Hypothalamus (tissue), 51 donors: ENCODE measurements around the gene MRTFA.
A peak's percentile ranks its signal among the peaks of the same experiment; 100 is the strongest.

ENCODE experiments used
- DNase-seq, 51 donors: peaks; one replicate each; lab custom pipeline; 2025; lab: John Stamatoyannopoulos, UW

The MRTFA gene

DNA sequence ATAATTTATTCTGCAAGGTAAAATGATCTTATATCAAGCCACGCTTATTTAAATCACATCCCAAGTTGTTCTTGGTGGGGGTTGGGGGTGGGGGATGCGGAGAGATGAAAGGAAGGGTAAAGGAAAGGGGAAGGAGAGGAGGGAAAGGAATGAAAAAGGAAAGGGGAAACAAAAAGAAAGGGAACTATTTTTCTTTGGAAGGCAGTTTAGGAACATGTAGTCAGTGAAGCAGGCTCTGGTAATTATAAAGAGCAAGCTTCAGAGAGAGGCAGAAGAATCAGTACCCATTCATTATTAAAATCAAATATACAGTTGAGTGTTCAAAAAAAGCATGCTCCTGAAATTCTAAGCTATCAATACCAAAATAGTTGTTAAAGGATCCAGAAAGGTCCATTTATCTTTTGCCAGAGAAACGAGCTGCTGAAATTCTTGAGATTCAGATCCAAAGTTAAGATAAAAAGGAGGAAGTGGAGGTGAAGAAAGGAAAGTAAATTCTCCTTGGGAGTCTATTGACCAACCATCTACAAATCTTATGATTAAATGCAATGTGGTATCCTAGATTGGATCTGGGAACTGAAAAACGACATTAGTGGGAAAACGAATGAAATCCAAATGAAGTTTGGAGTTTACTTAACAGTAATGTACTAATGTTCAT, 158.7 kb downstream of the MRTFA start:
- DNase-seq = no peak

DNA sequence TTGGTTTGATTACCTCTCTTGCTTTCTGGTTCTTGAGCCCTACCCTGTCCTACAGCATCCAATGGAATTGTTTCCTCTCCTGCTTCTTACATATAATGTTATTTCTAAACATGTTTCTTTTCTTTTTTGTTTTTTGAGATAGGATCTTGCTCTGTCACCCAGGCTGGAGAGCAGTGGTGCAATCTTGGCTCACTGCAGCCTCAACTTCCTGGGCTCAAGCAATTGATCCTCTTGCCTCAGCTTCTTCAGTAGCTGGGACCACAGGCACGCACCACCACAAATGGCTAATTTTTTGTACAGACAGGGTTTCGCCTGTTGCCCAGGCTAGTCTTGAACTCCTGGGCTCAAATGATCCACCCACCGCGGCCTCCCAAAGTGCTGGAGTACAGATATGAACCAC, 160.2 kb downstream of the MRTFA start:
- DNase-seq = no peak

- DNase-seq = no peak
Measured at GRCh38 chr22:40473703-40474102, 162.8 kb downstream of the MRTFA start.

- DNase-seq = no peak
Measured at GRCh38 chr22:40472579-40472978, 163.9 kb downstream of the MRTFA start.

DNA sequence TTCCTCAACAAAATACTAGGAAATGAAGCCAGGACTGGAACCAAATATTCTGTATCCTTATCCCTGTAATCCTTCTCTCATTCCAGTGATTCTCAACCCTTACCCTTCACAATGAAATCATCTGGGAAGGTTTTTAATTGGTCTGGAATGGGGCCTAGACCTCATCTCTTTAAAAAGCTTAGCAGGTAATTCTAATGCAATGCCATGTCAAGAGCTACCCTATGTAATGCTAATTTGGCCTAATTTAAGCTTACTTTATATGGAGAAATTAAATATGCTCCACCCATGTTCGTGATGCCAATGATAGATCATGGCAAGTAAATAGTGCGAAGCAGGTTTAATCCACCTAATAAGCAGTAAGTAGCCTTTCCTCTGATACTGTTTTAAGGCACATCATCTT, 164.5 kb downstream of the MRTFA start:
- DNase-seq = no peak

- no peak for DNase-seq
Measured at GRCh38 chr22:40469181-40469580, 167.3 kb downstream of the MRTFA start.

DNA sequence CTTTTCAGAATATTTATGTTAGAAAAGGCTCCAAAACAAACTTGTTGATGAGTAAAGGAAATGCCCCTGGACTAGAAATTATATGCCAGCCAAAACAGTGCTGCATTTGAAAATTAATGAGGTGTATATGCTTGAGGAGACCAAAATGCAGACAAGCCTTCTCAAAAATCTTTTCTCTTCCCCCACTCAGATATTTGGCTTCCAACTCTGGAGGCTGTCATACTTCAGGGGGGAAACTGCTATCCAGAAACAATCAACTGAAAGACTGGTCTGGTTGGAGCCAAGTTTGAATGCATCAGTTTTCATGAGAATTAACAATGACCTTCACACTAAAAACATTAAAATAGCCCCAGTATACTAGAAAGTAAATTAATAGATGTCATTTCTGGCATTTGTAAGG, 167.9 kb downstream of the MRTFA start:
- no peak for DNase-seq

DNA sequence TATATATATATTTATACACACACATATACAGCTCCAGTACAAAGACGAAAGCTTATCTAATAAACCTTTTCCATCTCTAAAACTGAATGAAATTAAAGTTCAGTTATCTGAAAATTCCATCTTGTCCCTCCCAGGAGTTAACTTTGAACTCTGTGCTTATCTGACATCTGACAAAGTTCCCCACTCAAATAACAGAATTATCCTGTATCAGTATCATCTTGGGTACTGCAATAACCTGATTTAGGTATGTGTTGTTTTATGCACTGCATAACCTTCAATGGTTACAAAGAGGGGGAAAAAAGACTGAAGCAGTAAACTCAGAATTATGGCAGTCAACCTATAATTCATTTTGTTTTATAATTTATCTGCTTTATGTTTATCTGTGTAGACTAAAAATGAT, 169.5 kb downstream of the MRTFA start:
- no peak for DNase-seq

GRCh38 chr22:40463683-40464082, 172.8 kb downstream of the MRTFA start:
- DNase-seq = no peak

DNA sequence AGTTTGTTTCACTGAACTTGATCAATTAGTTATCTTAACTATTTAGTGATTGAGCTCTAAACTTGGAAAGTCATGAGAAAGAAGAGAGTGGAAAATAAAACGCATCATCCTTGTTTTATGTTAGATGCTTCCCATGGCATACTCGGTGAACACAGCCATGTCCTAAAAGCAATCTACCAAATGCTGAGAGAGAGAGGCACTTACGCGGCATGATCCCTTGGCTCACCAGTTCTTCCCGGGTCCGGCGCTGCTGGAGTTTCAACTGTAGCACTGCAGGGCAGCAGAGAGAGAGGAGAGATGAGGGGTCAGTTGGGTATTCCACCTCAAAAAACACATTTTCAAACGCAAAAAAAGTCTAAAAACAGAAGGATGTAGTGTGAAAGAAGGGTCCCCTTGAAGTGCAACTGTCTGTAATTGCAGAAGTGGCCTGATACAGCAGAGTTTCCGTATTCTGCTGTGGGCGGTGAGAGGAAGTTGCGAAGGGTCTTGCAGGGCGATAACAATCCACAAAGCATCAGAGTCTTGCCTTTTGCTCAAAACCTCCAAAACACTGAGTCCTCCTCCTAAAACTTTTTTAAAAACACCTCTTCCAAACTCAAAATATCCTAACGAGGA, 173.4 kb downstream of the MRTFA start:
- peak in 1 of 51 donors; percentile 4 for DNase-seq

DNA sequence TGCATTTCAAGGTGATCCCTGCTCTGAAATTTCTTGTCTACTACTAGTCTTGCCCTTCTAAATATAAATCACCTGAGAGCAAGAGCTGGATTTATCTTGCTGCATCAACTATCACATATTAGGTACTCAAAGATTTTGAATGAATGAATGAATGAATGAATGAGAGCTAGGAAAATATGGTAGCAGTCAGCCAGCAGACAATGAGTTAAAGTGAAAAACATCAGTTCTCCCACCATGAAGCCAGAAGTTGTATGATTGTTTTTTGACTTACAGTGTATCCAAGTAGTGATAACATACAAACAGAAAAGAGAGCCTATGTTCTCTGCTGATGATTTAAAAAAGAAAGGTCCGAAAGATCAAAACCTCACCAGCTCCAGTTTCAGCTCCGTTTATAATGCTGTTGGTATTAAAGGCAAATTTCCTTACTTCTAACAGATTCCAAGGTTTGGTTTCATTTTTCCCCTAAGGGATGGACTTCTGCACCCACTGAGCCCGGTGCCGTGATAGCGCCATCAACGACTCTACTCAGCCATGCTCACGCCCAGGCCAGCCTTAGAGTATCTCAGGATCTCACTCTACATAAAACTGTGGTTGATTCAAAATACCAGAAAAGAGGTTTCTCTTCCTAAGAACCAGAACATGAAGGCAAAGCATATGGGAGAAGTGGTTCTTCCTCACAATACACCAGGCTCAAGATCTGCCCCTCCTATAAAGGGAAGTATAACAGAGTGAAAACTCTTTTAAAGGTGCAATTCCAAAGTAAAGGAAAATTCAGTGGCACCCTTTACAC, 174.1 kb downstream of the MRTFA start:
- no peak for DNase-seq

DNA sequence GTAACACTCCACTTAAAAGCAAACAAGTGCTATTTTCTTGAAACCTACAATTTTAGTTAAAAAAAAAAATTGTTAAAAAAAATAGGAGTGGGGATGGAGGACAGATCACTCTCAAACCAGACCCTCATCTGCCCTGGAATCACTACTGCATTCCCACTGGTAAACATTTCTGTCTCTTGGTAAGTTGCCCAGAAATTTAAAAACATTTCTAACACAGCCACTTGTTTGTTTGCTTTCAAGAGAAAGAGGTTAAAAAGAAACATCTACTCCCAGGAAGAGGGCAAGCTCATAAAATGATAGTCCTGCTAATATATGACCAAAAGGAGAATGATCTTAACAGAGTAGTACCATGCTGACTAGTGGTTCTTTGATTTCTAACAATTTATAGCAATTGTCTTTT, 182.8 kb downstream of the MRTFA start:
- no peak for DNase-seq

GRCh38 chr22:40452730-40453487, 183.6 kb downstream of the MRTFA start:
- no peak for DNase-seq

DNA sequence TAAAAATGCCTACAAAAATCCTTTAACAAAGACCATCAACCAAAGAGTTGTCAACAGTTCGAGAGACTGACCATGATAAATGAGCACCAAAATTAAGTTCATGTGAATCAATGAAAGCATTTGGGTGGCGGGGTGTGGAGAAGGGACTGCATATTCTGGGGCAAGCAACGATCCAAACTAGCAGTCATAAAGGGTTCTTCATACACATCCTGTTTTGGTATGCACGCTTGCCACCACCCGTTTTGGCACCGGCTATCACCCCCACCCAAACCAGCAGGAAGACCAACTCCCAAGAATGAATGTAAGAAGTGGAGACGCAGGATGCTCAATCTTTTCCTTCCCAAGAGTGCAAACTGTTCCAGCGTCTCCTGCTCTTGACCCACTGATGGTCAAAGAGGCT, 185.3 kb downstream of the MRTFA start:
- DNase-seq = no peak

DNA sequence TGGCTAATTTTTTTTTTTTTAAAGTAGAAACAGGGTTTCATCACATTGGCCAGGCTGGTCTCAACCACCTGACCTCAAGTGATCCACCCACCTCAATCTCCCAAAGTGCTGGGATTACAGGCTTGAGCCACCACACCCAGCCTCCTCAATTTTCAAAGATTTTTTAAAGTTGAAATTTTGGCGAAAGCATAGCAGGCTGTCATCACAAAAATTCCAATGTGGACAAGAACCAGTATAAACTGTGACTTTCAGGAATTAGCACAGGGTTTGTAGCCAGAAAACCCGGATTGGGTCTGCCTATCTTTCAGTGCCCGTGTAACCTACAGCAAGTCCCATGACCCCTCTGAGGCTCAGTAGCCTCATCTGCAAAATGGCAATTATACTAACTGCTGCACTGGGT, 185.9 kb downstream of the MRTFA start:
- no peak for DNase-seq

DNA sequence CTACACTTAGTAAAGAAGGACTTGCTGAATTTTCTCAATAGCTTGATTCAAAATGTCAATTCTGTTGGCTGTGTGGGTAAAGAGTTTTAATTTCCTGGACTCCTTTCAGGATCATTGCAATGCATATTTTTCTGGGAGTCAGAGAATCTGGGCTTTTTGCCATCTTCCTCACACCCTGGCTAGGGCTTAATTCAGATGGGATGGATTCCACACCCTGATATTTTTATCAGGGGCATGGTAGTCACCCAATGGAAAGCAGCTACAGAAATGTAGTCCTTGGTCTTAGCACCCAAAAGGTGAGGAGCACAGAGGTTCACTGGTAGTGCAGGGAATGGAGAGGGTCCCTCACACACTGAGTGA, 186.9 kb downstream of the MRTFA start:
- DNase-seq = no peak

GRCh38 chr22:40446203-40446602, 190.3 kb downstream of the MRTFA start:
- DNase-seq = no peak

GRCh38 chr22:40444178-40444831, 192.2 kb downstream of the MRTFA start:
- DNase-seq = no peak

DNA sequence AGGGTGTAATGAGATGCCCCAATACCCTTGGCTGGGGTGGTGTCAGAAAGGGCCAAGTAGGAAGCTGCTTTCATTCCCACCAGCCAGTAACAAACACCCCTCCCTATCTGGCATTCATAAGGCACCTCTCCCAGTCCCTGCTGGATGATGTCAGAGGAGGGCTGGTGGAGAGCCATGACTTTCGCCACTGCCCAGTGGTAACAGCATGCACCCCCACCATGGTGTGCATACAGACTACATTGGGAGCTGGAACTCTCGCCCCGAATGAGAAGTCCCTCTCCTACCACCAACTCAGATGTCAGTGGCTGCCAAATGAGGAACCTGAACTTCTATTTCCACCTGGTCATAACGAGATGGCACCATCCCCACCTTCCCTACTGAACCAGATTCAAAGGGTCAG, 192.8 kb downstream of the MRTFA start:
- no peak for DNase-seq

DNA sequence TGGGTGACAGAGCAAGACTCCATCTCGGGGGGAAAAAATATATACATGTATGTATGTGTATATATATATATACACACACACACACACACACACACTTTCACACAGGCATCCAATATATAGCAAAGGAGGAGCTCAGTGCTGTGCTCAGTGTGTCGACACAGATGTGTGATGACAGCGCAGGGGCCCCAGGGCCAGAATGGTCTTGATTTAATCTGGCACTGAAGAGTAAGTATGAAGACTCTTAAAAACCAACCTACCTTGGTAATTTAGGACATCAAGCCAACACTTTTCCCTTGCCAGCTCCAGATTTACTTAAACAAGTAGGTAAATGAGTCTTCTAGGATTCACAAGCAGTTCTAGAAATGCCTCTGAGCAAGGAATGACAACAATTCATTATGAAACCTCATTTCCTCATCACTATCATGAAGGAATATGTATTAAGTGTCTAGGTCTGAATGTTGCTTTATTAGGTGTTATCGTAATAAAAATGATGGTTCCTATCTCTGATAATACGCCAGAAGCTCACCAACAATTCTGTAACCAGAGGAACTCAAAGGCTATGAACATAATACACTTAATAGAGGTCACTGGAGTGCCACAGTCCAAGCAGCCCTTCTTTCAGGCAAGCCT, 194.6 kb downstream of the MRTFA start:
- DNase-seq = no peak
